HG03378 (cell line): Measurements from ENCODE around the gene INHBE.
"Not testable (repeated sequence)": the region's sequence is repeated elsewhere in the genome, so short reads cannot be mapped to it uniquely, and the experiment has no call there.

Experiments
- ATAC-seq: cut with Tn5 transposase; IDR thresholded peaks from one replicate; pipeline ENCODE4 v1.9.1; 2021; ENCODE audit warnings: mild to moderate bottlenecking, moderate library complexity; ENCODE audit not compliant: unreplicated experiment

The INHBE gene

DNA sequence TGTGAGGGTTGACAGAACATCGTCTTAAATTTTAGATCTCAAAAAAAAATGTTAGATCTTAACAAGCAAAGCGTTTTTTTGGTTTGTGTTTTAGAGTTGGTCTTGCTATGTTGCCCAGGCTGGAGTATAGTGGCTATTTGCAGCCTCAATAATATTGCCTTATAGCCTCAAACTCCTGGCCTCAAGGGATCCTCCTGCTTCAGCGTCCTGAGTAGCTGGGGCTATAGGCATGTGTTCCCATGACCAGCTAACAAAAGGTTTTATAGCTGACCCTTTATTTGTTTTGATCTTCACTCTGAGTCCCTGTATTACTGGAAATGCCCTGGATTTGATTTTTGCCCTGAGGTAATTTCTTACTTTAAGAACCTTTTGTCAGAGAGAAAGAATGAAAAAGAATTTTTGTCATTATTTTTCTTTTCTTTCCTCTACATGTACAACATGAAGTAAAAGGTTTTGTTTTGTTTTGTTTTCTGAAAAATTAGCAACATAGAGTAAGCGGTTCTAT lies 15.3 kb upstream of the INHBE start:
- no peak for ATAC-seq

DNA sequence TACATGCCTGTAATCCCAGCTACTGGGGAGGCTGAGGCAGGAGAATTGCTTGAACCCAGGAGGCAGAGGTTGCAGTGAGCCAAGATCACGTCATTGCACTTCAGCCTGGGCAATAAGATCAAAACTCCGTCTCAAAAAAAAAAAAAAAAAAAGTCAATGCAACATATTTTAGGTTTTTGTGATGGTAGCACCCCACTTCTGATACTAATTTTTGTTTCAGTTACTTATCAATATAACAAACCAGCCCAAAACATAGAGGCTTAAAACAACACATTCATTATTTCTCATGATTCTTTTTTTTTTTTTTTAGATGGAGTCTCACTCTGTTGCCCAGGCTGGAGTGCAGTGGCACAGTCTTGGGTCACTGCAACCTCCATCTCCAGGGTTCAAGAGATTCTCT lies 13.7 kb upstream of the INHBE start:
- not testable (repeated sequence) for ATAC-seq

DNA sequence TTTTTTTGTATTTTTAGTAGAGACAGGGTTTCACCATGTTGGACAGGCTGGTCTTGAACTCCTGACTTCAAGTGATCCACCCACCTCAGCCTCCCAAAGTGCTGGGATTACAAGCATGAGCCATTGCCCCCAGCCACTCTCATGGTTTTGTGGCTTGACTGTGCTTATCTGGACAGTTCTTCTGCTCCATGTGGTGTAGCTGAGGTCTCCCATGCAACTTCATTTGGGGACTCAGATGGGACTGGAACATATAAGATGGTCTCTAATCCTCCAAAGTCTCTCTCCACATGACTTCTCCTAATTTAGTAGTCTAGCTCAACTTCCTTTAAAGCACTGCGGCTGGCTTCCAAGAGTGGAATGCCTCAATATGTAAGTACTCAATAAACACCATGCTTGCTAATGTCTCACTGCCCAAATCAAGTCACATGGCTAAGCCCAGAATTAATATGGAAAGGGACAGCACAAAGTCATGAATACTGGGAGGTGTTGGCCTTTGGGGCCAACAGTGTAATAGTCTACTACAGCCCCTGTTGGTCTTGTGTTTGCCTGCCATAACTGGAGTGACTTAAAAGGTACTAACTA lies 13.2 kb upstream of the INHBE start:
- ATAC-seq = no peak

DNA sequence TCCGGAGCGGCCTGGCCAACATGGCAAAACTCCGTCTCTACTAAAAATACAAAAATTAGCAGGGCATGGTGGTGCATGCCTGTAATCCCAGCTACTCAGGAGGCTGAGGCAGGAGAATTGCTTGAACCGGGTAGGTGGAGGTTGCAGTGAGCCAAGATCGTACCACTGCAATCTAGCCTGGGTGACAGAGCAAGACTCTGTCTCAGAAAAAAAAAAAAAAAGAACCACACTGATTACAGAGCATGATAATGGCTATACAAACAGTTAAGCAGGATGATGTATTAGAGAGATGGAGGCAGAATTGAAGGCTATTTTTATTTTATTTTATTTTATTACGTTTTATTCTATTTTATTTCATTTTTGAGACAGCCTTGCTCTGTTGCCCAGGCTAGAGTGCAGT lies 10.8 kb upstream of the INHBE start:
- ATAC-seq = not testable (repeated sequence)

DNA sequence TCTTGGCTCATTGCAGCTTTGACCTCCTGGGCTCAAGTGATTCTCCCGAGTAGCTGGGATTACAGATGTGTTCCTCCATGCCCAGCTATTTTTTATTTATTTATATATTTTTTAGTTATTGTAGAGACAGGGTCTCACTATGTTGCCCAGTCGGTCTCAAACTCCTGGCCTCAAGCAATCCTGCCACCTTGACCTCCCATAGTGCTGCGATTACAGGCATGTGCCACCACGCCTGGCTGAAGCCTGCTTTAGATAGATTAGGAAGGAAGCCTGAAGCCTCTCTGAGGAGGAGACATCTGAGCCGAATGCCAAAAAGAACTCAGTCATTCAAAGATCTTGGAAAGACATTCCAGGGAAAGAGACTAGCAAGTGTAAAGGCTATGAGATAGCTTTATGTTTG lies 10.4 kb upstream of the INHBE start:
- ATAC-seq = no peak

DNA sequence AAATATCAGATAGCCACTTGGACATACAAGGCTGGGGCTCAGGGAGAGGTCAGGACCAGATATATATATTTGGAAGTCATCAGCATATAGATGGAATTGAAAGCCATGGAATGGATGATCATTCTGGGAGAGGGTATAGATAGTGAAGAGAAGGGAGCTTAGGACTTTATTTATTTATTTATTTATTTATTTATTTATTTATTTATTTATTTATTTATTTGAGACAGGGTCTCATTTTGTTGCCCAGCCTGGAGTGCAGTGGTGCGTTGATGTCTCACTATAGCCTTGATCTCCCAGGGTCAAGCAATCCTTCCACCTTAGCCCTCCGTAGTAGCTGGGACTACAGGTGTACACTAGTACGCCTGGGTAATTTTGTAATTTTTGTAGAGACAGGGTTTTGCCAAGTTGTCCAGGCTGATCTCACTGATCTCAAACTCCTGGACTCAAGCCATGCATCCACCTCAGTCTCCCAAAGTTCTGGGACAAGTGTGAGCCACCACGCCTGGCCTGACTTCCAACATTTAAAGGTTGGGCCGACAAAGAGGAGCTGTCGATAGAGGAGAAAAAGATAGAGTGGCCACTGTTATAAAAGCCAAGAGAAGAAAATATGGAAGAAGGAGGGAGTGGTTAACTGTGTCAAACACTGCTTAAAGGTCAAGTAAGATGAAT lies 8.7 kb upstream of the INHBE start:
- ATAC-seq = no peak

DNA sequence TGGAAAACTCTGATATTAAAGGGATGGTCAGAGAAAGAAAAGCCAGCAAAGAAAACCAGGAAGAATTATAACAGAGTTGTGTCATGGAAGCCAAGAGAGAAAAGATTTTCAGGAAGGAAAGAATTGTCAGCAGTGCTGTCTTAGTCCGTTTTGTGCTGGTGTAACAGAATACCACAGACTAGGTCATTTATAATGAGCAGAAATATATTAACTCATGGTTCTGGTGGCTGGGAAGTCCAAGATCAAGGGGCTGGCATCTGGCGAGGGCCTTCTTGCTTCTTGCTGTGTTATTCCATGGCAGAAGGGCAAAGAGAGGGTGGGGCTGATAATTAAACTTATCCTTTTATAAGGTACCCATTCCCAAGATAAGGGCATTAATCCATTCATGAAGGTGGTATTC lies 6.4 kb upstream of the INHBE start:
- ATAC-seq = no peak

DNA sequence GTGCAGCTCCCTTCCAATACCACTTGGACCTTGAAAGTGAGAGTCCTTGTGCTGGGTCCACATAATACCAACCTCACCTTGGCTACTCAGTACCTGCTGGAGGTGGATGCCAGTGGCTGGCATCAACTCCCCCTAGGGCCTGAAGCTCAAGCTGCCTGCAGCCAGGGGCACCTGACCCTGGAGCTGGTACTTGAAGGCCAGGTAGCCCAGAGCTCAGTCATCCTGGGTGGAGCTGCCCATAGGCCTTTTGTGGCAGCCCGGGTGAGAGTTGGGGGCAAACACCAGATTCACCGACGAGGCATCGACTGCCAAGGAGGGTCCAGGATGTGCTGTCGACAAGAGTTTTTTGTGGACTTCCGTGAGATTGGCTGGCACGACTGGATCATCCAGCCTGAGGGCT lies 5.7 kb upstream of the INHBE start:
- ATAC-seq = no peak

DNA sequence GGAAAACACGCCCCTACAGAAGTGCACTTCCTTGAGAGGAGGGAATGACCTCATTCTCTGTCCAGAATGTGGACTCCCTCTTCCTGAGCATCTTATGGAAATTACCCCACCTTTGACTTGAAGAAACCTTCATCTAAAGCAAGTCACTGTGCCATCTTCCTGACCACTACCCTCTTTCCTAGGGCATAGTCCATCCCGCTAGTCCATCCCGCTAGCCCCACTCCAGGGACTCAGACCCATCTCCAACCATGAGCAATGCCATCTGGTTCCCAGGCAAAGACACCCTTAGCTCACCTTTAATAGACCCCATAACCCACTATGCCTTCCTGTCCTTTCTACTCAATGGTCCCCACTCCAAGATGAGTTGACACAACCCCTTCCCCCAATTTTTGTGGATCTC lies 5.0 kb upstream of the INHBE start:
- no peak for ATAC-seq

DNA sequence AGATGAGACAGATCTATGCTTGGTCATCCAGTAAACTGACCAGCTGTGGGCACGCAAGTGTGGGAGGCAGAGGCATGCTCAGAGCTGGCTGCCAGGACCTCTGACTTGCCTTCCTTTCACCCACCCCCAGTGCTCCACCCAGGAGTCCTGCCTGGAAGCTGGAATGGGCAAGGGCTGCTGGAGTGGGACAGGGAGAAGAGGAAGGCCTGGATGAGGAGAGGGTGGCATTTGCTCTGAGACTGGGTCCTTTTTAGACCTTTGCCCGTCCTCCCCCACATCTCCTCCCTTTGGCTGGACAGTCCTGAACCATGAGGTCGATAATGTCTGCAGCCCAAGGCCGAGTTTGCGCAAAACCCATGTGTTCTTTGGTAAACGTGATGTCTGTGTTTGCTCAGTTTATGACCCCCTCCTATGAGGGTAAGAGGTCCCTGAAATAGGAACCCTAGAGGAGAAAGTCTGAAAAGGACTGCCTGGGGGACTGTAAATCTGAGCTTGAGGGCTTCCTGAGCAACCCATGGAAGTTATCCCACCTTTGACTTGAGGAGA lies 3.8 kb upstream of the INHBE start:
- no peak for ATAC-seq

DNA sequence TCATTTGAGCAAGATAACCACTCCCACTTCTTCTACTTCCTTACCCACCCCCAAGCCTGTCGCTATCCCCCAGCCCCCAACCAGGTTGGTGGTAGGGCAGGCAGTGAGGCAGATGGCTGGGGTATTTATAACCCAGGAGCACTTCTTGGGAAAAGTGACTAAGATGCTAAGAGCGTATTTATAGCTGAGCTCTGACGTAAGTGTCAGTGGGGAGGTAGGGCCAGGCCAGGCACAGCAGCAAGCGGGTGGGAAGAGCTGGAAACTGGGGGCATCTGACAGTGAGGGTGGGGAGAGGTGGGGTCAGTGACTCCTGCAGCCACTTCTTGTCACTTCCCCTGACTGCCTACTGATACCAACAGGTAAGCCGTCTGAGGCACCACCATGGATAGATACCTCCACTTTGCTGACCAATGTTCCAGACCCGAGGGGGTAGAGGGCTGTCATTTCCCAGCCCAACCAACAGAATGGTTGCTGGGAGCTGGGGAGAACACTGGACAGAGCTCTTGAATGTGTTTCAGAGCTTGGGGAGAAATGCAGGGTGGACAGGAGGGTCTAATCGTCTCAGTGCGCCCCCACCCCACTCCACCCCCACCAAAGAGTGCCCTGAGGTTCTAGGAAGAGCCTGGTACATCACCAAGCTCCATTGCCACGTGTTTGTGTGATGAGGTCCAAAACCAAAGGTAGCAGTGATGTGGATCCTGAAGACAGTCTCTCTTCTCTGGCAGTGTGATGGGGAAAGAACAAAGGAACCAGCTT lies 2.7 kb upstream of the INHBE start:
- no peak for ATAC-seq

DNA sequence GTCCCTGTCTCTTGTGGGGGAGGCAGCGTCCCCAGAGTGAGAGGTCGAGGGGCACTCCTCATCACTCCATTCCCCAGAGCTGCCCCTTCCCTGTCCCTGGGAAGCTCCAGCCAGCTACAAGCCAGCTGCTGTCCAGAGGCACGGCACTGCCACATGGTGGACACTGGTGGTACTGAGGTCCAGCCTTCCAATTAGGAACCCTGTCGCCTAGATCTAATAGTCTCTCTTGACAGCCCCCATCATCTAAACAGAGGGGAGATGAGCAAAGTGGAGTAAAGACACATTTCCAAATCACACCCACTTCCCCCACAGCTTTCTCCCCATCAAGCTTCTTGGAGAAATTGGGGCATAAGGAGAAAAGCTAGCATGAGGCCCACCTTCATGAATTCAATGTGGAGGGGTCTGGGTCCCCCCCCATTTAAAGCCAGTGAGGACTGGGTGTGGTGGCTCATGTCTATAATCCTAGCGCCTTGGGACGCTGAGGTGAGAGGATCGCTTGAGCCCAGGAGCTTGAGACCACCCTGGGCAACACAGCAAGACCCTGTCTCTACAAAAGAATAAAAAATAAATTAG lies 2.1 kb upstream of the INHBE start:
- ATAC-seq = no peak

DNA sequence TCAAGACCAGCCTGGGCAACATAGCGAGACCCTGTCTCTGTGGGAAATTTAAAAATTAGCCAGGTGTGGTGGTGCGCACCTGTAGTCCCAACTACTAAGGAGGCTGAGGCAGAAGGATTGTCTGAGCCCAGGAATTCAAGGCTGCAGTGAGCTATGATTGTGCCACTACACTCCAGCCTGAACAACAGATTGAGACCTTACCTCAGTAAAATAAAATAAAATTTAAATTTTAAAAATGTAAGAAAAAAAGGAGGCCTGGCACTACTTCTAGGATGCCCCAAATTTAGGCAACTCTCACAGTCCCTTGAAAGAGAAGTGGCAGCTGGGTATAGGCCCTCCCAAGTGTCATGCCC lies 918 bp upstream of the INHBE start:
- no peak for ATAC-seq

DNA sequence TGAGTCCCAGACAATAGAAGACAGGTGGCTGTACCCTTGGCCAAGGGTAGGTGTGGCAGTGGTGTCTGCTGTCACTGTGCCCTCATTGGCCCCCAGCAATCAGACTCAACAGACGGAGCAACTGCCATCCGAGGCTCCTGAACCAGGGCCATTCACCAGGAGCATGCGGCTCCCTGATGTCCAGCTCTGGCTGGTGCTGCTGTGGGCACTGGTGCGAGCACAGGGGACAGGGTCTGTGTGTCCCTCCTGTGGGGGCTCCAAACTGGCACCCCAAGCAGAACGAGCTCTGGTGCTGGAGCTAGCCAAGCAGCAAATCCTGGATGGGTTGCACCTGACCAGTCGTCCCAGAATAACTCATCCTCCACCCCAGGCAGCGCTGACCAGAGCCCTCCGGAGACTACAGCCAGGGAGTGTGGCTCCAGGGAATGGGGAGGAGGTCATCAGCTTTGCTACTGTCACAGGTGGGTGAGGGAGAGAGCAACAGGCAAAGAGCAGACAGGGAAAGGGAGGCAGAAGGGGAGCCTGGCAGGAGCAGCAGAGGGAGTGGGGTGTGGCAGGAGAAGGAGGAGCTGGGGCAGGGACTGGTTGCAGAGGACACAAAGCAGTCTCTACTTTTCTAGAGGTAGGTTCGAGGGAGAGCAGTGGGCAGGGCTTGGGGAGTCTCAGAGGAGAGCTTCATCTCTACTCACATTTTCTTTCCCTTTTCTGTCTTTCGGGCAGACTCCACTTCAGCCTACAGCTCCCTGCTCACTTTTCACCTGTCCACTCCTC lies 452 bp downstream of the INHBE start:
- ATAC-seq = no peak

DNA sequence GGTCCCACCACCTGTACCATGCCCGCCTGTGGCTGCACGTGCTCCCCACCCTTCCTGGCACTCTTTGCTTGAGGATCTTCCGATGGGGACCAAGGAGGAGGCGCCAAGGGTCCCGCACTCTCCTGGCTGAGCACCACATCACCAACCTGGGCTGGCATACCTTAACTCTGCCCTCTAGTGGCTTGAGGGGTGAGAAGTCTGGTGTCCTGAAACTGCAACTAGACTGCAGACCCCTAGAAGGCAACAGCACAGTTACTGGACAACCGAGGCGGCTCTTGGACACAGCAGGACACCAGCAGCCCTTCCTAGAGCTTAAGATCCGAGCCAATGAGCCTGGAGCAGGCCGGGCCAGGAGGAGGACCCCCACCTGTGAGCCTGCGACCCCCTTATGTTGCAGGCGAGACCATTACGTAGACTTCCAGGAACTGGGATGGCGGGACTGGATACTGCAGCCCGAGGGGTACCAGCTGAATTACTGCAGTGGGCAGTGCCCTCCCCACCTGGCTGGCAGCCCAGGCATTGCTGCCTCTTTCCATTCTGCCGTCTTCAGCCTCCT lies 1.1 kb downstream of the INHBE start:
- ATAC-seq = no peak

DNA sequence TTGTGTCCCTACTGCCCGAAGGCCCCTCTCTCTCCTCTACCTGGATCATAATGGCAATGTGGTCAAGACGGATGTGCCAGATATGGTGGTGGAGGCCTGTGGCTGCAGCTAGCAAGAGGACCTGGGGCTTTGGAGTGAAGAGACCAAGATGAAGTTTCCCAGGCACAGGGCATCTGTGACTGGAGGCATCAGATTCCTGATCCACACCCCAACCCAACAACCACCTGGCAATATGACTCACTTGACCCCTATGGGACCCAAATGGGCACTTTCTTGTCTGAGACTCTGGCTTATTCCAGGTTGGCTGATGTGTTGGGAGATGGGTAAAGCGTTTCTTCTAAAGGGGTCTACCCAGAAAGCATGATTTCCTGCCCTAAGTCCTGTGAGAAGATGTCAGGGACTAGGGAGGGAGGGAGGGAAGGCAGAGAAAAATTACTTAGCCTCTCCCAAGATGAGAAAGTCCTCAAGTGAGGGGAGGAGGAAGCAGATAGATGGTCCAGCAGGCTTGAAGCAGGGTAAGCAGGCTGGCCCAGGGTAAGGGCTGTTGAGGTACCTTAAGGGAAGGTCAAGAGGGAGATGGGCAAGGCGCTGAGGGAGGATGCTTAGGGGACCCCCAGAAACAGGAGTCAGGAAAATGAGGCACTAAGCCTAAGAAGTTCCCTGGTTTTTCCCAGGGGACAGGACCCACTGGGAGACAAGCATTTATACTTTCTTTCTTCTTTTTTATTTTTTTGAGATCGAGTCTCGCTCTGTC lies 1.8 kb downstream of the INHBE start:
- ATAC-seq = no peak

DNA sequence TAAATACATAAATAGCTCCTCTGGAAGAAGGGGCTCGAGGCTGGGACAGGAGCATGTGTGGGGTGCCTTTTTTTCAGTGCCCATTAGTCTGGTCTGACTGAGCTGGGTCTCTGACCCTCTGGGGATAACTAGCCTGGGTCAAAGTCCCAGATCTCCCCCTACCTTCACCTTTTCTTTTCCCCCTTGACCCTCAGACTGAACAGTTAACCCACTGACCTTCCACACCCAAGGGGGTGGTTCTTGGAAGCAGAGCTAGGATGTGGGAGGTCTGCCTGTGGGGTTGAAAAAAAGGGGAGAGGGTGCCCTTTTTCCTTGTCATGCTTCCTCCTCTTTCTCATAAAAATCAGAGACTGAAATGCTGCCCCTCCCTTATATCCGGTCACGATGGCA lies 3.6 kb downstream of the INHBE start:
- no peak for ATAC-seq

DNA sequence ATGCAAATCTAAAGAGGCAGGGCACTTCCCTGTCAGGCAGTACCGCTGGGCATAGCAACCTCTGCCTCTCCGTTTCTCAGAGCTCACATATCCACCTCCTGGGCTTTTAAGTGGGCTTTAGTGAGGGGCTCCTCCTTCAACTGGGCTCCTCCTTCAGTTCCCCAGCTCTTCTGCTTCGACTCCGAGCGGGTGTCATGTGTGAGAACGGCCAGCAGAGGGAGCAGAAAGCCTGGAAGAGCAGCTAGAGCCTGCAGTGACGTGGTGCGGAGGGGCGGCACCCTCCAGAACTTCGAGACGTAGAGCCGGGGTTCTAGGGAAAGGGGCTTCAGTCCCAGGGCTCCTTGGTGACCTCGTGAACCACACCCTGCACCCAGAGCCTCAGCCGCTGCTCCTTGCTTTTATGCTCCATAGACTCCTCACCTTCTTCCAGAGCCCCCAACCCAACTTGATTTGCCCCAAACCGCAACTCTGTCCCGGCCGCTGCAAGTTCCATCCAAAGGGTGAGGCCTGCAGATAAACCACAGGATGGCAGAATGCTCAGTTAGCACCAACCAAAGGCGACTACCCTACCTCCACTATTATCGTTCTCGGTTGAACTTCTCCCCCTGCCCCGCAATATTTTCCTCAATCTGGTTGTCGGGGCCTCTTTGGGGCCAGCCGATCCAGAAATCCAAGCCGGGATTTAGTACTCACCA lies 4.1 kb downstream of the INHBE start:
- peak; percentile 66 for ATAC-seq

DNA sequence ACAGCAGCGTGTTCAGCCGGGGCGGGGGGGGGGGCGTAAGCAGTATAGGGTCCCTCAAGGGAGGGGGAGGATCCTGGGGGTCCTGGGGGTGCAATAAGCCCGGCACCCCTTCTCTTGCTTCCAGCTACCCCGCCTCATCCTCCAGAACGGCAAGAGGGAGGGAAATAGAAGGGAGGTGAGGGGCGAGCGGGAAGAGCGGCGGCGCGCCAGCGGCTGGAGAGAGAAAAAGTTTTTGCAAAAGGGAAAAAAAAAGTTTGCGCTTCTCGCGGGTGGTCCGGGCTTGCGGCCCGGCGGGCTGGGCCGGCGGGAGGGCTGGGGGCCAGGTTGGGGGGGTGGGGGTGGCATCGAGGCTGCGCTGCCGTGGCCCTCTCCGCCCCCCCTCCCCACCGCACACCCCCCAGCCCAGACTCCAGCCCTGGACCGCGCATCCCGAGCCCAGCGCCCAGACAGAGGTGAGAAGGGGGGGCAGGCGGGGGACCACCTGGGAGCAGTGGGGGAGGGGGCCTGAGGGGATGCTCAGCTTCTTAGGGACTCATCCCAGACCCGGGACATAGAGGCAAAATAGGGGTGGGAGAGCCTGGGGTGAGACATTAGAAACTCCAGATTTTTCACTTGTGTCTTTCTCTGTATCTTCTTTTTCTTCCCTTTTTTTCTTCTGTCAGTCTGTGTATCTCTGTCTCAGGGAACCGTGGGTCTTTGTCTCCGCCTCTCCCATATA lies 4.8 kb downstream of the INHBE start, which contains the start of gene GLI1:
TSS of gene GLI1 (plus strand) at position 36 of the 718 bp plus-strand sequence. CDS start 3,907 bp downstream, outside the sequence.
- ATAC-seq = no peak
